Breast epithelium (tissue), 3 donors: ENCODE data around the gene GHR.

Source experiments
- POLR2A ChIP-seq: fragments of 450-650 bp; IDR thresholded peaks from one replicate; pipeline ENCODE4 v1.6.1; 2016; ENCODE audit warnings: antibody characterized with exemption, mild to moderate bottlenecking, moderate library complexity
- TF ChIP-seq, protein P1 (sequence below), 3 donors: fragments of 450-650 bp; IDR thresholded peaks; one replicate each; pipeline ENCODE4 v1.5.1; 2016 to 2017; ENCODE audit warnings: antibody characterized with exemption in 3 of 3, mild to moderate bottlenecking in 3 of 3, moderate library complexity in 3 of 3

DNA sequence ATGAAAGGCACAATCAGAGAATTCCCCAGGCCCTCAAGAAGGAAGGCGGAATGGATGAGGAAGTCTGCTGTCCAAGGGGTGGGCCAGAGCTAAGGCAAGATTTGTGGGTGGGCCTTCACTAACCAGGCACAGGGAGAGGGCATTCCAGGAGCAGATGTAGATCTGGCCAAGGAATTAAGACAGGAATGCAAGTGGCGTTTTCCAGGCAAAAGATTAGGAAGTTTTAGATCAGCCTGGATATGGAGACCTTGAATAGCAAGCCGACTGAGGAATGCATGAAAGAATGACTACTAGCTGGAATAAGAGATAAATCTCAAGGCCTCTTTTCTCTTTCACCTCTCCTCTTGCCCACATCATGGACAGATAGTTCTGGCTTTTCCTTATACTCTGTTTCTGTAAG, 68.5 kb downstream of the GHR start:
- TF ChIP-seq, protein P1, sequence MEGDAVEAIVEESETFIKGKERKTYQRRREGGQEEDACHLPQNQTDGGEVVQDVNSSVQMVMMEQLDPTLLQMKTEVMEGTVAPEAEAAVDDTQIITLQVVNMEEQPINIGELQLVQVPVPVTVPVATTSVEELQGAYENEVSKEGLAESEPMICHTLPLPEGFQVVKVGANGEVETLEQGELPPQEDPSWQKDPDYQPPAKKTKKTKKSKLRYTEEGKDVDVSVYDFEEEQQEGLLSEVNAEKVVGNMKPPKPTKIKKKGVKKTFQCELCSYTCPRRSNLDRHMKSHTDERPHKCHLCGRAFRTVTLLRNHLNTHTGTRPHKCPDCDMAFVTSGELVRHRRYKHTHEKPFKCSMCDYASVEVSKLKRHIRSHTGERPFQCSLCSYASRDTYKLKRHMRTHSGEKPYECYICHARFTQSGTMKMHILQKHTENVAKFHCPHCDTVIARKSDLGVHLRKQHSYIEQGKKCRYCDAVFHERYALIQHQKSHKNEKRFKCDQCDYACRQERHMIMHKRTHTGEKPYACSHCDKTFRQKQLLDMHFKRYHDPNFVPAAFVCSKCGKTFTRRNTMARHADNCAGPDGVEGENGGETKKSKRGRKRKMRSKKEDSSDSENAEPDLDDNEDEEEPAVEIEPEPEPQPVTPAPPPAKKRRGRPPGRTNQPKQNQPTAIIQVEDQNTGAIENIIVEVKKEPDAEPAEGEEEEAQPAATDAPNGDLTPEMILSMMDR (IDR thresholded peaks at IDR 0.05): no peak
- no peak for TF ChIP-seq POLR2A
